T-helper 2 cell (primary cell): ENCODE measurements around the gene SYNPO.

ENCODE experiments used
- DNase-seq, 5 experiments: peaks; one replicate each; pipeline versions ENCODE4 v3.0.0 to v3.0.0-alpha.2; 2012 to 2022

Gene SYNPO

DNA sequence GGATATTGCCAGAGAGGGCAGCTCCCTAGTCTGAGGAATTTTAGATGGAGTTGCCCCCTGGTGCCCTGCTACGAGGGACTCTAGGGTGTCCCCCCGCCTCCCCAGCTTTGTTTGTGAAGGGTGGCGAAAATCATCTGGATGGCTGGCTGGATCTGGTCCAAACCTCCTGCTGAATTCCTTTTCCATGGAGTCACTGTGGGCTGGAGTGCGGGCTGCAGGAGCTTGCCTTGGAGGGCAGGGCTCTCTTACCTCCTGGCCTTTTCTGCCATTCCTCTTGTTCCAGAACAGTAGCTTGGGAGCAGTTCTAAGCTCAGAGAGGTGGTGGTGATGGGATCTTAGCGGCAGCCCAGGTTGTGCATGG, 2.1 kb downstream of the SYNPO start:
- no peak for DNase-seq

DNA sequence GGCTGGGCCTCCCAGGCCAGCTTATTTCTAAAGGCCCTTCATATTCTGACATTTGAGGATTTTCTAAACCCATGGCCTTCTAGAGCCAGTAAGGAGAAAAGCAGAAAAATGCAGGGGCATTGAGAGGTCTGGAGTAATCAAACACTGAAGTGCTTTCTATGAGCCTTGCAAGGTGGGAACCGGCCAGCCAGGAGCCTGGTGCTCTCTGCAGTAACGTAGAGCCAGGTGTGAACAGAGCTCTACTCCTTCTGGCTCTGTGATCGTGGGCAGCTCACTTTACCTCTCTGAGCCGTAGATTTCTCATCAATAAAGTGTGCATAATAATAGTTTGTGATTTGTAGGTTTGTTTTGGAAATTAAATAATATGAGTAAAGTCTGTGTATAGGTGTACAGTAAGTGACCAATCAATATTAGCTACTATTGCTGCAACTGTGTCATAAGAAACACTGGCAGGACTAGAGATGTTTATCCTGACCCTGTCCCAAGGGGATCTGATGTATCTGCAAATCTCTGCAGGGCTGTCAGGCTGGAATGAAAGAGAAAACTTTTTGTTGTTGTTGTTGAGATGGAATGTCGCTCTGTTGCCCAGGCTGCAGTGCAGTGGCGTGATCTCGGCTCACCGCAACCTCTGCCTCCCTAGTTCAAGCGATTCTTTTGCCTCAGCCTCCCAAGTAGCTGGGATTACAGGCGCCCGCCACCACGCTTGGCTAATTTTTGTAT, 2.7 kb downstream of the SYNPO start:
- no peak for DNase-seq

DNA sequence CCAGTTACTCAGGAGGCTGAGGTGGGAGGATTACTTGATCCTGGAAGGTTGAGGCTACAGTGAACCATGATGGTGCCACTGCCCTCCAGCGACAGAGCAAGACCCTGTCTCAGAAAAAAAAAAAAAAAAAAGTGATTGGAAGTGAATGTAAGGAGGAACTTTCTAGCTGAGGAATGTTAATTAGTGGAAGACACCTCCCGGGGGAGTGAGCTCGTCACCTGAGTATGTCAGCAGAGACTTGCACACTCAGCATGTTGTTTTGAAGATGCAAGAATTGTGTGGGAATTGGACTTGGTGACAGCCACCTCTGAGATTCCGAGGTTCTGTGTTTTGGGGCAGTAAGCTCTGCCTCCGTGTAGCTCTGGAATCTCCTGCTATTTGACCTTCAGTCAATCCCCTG, 3.6 kb downstream of the SYNPO start:
- DNase-seq: no peak

DNA sequence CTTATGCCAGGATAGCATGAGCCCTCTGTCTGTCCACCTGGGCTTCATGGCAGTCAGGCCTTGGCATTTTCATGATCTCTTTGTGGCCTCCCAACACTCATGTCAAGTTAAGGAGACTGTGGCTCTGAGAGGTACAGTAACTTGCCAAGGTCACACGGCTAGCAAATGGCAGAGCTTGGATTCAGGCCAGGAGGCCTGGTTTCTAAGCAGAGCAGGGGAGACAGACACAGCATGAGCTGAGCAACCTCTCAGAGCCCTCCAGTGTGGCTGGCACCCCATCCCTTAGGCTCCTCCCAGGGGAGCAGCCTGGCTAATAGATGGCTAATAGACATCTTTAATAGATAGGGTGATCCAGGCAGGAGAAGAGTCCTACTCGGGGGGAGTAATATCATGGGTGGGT, 4.1 kb downstream of the SYNPO start:
- DNase-seq: no peak

DNA sequence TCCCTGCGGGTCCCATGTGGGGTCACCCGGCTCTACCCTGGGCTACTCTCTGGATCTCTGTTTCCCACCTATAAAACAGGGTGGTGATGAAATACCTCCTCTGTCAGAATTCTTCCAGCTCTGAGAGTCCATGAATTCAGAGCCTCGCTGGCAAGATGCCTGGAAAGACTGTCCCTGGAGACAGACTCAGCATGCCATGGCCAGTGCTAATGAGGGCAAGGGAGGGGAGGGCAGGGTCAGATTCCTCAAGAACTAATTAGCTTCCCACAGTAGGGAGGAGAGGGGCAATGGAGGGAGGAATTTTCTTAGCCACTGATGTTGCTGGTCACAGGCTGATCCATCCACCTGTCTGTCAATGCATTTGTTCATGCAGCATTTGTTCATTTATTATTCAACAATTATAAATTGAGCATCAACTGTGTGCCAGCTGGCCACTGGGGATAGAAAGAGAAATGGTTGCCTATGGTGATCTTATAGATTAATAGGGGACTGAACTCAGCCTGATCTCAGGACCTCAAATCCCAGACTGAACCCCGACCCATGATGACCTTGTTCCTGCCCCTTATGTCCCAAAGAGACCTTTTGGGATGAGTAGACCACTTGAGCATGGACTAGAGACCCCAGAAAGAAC, 4.7 kb downstream of the SYNPO start:
- no peak for DNase-seq

DNA sequence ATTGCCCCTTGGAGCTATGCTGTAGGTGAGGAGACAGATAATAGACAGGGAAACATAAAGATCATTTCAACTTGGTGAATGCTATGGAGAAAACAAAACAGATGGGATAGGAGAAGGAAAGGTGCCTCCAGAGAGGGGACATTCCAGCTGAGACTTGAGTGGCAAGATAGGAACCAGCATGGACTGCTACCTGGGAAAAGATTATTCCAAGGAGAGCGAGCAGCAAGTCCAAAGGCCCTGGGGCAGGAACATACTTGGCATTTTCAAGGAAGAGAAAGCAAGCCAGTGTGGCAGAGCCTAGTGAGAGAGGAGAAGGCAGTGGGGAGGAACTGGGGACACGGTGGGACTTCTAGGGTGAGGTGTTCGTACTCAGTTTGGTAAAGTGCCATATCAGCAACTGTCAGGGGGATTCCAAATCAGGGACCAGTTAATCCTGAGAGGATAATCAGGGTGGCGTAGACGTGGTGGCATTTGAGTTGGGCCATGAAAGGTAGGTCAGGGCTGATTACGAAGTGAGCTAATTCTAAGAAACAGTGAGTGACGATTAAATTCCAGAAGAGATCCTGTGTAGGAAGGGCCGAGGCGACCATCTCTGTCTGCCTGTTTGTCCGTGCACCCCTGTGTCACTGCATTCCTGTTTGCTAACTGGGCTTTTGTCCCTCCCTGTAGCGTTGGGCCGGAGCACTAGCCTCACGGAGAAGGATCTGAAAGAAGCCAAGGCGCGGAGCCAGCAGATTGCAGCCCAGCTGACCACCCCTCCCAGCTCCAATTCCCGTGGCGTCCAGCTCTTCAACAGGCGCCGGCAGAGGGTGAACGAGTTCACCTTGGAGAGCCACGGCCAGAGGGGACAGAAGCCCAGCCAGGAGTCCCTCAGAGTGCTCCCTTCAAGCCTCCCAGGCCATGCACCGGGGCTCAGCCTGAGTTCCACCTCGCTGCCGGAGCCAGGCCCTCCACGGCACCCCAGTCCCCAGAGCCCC, 7.1 kb downstream of the SYNPO start:
- DNase-seq: no peak

DNA sequence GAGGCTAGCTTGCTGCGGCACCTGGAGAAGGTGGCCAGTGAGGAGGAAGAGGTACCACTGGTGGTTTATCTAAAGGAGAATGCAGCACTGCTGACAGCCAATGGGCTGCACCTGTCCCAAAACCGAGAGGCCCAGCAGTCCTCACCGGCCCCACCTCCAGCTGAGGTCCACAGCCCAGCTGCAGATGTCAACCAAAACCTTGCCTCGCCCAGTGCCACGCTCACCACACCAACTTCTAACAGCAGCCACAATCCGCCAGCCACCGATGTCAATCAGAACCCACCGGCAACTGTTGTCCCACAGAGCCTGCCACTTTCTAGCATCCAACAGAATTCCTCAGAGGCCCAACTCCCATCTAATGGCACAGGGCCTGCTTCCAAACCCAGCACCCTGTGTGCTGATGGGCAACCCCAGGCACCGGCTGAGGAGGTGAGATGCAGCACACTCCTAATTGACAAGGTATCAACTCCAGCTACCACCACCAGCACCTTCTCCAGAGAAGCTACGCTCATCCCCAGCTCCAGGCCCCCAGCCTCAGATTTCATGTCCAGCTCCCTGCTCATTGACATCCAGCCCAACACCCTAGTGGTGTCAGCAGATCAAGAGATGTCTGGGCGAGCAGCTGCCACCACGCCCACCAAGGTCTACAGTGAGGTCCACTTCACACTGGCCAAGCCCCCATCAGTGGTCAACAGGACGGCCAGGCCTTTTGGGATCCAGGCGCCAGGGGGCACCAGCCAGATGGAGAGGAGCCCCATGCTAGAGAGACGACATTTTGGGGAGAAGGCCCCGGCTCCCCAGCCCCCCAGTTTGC, 8.0 kb downstream of the SYNPO start:
- DNase-seq: no peak

DNA sequence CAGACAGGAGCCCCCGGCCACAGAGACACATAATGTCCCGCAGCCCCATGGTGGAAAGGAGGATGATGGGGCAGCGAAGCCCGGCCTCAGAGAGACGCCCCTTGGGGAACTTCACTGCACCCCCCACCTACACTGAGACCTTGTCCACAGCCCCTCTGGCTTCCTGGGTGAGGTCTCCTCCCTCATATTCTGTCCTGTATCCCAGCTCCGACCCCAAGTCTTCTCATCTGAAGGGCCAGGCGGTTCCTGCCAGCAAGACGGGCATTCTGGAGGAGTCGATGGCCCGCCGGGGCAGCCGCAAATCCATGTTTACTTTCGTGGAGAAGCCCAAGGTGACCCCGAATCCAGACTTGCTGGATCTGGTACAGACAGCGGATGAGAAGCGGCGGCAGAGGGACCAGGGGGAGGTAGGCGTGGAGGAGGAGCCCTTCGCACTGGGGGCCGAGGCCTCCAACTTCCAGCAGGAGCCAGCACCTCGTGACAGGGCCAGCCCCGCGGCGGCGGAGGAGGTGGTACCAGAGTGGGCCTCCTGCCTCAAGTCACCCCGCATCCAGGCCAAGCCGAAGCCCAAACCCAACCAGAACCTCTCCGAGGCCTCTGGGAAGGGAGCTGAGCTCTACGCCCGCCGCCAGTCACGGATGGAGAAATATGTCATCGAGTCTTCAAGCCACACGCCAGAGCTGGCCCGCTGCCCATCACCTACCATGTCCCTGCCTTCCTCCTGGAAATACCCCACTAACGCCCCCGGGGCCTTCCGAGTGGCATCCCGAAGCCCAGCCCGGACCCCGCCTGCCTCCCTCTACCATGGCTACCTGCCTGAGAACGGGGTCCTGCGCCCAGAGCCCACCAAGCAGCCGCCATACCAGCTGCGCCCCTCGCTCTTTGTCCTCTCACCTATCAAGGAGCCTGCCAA, 8.9 kb downstream of the SYNPO start:
- no peak for DNase-seq

DNA sequence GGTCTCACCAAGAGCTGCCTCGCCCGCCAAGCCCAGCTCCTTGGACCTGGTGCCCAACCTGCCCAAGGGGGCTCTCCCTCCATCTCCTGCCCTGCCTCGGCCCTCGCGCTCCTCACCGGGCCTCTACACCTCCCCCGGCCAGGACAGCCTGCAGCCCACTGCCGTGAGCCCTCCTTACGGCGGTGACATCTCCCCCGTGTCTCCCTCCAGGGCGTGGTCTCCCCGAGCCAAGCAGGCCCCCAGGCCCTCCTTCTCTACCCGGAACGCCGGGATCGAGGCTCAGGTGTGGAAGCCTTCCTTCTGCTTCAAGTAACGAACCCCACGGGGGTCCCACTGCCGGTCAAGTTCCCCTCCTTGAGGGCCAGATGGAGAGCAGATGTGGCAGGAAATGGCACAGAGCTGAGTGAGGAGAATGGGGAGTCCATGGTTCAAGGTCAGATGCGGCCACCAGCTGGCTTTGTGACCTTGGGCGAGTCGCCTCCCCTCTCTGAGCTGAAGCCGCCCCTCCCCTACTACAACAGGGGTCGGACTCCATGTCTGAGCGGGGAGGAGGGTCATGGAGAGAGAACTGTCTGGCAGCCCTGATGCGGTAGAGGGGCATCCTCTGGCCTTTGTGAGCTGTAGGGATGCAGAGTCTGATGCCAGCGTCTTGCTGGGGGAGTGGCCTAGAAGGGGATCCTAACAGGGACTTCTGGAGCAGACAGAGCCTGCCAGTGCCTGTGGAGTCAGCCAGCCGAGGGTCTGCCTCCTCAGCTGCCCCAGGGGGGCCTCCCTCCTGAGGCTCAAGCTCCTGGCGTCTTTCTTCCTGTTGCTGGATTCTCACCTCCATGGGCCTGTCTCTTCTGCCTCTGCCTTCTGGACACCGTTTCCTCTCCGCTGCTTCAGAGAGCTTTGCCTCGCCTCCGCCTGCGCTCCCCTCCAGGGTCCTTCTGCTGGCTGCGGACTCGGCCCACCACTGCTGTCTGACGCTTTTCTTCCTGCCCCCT, 9.9 kb downstream of the SYNPO start:
- no peak for DNase-seq

DNA sequence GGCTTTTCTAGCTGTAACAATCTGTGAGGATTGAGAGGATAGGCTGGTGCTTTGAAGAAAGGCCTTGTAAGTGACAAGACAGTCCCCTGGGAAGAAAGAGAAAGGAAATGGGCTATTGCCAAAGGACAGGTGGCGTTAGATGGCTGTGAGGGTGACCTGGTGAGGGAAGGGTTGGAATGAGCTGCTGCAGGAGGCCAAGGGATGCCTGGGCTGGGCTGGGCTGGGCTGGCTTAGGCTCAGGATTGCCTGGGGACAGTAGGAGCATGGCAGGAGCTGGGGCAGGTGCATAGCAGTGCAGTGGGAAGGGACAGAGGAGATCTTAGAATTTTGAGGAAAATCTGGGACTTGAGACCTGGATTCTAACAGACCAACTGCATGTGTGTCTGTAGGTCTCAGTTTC, 10.9 kb downstream of the SYNPO start:
- no peak for DNase-seq

DNA sequence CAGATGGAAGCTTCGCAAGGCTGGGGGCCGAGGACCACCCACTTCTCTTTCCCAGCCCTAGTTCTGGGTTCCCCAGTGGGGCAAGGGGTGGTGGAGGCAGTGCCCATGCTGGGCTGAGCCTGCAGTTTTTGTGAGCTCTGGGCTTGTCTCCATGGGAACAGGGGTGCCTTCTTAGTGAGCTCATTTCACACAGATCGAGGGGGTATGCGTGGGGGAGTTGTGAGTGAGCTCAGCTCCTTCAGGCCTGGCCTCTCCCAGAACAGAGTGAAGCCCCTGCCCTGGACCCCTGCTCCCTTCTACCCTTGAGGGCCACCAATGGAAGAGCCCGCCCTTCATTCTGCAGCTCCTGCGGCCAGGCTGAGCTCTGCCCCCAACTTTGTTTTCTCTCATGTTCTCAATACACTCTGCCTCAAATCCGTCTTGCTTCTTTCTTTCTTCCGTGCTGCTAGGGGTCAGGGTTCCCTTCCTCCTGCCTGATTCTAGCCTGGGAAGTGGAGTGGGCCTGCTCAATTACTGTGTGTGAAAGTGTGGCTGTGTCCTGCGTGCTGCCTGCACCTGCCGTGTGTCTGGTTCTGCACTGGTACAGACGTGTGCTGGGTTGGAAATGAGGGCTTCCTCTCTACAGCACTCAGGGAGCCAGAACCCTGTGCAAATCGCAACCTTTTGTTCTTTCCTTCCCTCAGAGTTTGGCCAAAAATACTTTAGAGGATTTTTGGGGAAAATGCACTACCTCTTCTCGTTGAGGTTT, 11.6 kb downstream of the SYNPO start:
- no peak for DNase-seq

DNA sequence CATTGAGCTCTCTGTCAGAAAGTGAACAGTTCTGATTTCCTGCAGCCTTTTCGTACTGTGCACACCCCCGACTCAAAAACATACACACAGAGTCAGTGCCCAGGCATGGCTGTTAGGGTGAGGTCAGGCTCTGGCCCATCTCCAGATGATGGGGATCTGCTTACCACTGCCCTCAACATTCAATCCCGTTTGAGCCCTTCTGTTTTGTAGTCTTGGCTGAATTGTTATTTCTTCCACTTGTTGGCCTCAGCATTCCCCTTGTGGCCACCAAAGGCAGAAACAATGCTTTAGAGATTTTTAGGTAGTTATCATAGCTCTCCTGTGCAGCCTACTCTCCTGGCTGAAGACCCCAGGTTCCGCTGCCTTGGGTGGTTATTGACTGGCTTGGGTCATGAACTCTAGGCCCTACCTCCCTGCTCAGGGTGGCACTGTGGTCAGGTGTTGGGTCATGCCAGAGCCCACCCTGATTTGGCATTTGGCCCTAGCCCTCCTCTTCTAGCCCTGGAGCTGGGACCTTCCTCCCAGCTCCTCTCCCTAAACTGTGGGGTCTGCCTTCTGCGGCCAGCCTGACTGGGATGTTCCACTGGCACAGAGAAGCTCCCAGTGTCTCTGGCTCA, 12.8 kb downstream of the SYNPO start:
- no peak for DNase-seq

DNA sequence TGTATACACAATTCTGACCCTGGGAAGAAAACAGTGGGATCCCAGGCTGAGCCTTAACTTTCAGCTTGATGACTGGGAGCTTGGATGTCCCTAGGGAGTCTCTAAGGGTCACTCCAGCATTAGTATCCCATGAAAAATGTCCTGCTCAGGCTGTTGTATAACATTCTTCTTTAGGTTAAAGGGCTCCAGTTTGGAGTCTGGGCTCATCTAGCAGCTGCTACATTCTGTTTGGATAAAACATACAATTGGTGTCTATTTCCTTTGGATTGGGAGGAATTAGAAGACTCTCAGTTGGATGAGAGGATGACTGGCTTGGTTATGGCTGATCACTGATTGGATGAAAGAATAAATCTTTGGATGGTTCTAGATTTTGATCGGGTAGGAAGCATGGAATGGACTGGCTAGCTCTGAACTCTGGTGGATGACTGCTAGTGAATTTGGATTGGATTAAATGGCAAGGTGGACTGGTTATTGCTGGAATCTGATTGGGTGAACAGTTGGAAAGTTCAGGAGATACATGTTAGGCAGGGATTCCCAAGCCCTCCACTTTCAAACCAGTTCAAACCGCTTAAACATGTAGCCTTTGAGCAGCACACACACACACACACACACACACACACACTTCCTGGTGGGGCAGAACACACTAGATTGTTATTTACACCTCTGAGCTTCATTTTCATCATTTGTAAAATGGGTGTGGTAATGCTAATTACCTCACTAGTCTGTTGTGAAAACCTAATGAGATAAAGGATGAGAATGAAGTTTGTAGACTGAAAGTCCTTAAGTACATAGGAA, 13.5 kb downstream of the SYNPO start:
- peak in 1 of 5 experiments; percentile 58 for DNase-seq

DNA sequence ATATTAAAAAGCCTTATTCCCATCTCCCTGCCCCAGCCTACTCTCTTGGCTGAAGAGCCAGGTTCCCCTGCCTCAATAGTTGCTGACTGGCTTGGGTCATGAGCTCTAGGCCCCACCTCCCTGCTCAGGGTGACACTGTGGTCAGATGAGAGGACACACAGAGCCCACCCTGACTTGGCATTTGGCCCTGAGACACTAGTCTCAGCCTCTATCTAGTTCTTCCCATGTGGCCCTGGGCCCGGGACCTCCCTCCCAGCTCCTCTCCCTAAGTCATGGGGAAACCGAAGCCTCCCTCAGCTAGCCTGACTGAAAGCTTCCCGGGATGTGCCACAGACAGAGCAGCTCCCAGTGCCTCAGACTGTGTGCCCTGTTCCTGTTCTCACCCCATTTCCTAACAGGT, 14.8 kb downstream of the SYNPO start:
- DNase-seq: no peak

DNA sequence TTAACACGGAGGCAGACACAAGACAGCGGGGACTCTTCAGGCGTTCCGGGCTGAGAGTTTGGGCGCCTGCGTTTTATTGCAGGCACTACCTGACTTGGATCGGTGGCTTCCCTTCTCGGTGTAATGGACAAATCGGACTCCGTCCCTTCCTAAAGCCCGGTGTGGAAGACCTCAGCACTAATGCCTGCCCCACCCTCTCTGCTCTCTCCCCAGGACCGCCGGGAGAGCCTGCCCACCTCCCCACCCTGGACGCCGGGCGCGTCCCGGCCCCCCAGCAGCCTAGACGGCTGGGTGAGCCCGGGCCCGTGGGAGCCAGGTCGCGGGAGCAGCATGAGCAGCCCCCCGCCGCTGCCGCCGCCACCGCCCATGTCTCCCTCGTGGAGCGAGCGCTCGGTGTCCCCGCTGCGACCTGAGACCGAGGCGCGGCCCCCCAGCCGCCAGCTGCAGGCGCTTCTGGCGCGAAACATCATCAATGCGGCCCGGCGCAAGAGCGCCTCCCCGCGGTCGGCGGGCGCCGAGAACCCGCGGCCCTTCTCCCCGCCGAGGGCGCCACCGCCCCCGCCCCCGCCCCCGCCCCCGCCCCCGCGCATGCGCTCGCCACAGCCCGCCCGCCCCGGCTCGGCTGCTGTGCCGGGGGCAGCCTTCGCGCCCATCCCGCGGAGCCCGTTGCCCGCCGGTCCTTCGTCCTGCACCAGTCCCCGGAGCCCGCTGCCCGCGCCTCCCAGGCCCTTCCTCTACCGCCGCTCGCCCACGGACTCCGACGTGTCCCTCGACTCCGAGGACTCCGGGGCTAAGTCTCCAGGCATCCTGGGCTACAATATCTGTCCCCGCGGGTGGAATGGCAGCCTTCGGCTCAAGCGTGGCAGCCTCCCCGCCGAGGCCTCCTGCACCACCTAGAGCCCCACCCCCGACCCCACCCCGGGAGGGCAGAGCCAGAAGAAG, 16.0 kb downstream of the SYNPO start:
- peak; percentile 45 to 82 (median 73) for DNase-seq

DNA sequence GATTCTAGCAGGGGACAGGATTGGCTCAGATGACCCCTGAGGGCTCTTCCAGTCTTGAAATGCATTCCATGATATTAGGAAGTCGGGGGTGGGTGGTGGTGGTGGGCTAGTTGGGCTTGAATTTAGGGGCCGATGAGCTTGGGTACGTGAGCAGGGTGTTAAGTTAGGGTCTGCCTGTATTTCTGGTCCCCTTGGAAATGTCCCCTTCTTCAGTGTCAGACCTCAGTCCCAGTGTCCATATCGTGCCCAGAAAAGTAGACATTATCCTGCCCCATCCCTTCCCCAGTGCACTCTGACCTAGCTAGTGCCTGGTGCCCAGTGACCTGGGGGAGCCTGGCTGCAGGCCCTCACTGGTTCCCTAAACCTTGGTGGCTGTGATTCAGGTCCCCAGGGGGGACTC, 17.7 kb downstream of the SYNPO start:
- DNase-seq: no peak

DNA sequence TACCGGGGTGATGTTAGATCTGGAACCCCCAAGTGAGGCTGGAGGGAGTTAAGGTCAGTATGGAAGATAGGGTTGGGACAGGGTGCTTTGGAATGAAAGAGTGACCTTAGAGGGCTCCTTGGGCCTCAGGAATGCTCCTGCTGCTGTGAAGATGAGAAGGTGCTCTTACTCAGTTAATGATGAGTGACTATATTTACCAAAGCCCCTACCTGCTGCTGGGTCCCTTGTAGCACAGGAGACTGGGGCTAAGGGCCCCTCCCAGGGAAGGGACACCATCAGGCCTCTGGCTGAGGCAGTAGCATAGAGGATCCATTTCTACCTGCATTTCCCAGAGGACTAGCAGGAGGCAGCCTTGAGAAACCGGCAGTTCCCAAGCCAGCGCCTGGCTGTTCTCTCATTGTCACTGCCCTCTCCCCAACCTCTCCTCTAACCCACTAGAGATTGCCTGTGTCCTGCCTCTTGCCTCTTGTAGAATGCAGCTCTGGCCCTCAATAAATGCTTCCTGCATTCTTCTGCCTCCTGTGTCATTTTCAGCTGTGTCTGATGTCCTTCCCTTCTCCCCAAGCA, 18.3 kb downstream of the SYNPO start:
- no peak for DNase-seq
